MM.1S (cell line): ENCODE measurements around the gene NTPCR.

Experiments used
- DNase-seq: peaks from one replicate; pipeline ENCODE4 v3.0.0-alpha.2; 2015
- H2AFZ ChIP-seq: fragments of 300-600 bp; sonication (generic); 2 replicates; pipeline ENCODE4 v1.6.0; 2016; ENCODE audit warnings: antibody characterized with exemption, low read length
- H3F3A ChIP-seq: fragments of 300-600 bp; sonication (generic); 2 replicates; pipeline ENCODE4 v1.6.1; 2016; ENCODE audit warnings: mild to moderate bottlenecking, antibody characterized with exemption, low read length, moderate library complexity, mixed read lengths; ENCODE audit not compliant: insufficient read depth
- H3K27ac ChIP-seq: fragments of 300-600 bp; sonication (generic); 2 replicates; pipeline ENCODE4 v1.5.1; 2016; ENCODE audit warnings: mild to moderate bottlenecking, low read length
- H3K27me3 ChIP-seq: fragments of 300-600 bp; sonication (generic); replicated peaks from 2 replicates; pipeline ENCODE4 v1.6.0; 2016; ENCODE audit warnings: low read length; ENCODE audit not compliant: insufficient read depth
- H3K36me3 ChIP-seq: fragments of 300-600 bp; sonication (generic); replicated peaks from 2 replicates; pipeline ENCODE4 v1.6.1; 2016; ENCODE audit warnings: mild to moderate bottlenecking, low read length, mixed read lengths; ENCODE audit not compliant: insufficient read depth
- H3K4me1 ChIP-seq: fragments of 300-600 bp; sonication (generic); 2 replicates; pipeline ENCODE4 v1.6.1; 2016; ENCODE audit warnings: low read length, mixed read lengths
- H3K4me2 ChIP-seq: fragments of 300-600 bp; sonication (generic); 2 replicates; pipeline ENCODE4 v1.6.0; 2016; ENCODE audit warnings: low read depth, low read length
- H3K4me3 ChIP-seq: fragments of 300-600 bp; sonication (generic); 2 replicates; pipeline ENCODE4 v1.5.1; 2016; ENCODE audit warnings: low read length, mixed read lengths
- H3K79me2 ChIP-seq: fragments of 300-600 bp; sonication (generic); 2 replicates; pipeline ENCODE4 v1.6.1; 2016; ENCODE audit warnings: mixed run types, low read length, mixed read lengths
- H3K9ac ChIP-seq: fragments of 300-600 bp; sonication (generic); 2 replicates; pipeline ENCODE4 v1.6.1; 2016; ENCODE audit warnings: low read length, mixed read lengths
- H3K9me2 ChIP-seq: fragments of 300-600 bp; sonication (generic); replicated peaks from 2 replicates; pipeline ENCODE4 v1.6.1; 2016; ENCODE audit warnings: mild to moderate bottlenecking, low read length, mixed read lengths; ENCODE audit not compliant: insufficient read depth
- H3K9me3 ChIP-seq: fragments of 300-600 bp; sonication (generic); replicated peaks from 2 replicates; pipeline ENCODE4 v1.6.1; 2016; ENCODE audit warnings: mild to moderate bottlenecking, low read length, mixed read lengths; ENCODE audit not compliant: insufficient read depth
- H4K20me1 ChIP-seq: fragments of 300-600 bp; sonication (generic); 2 replicates; pipeline ENCODE4 v1.6.1; 2016; ENCODE audit warnings: mild to moderate bottlenecking, low read length, moderate library complexity, mixed read lengths; ENCODE audit not compliant: insufficient read depth
- CTCF ChIP-seq: fragments of 300-600 bp; sonication (generic); IDR thresholded peaks from 2 replicates; pipeline ENCODE4 v1.5.1; 2016; ENCODE audit warnings: antibody characterized with exemption, low read length, mixed read lengths
- EZH2 ChIP-seq: fragments of 300-600 bp; sonication (generic); optimal IDR thresholded peaks from 2 replicates; pipeline ENCODE3; 2017; ENCODE audit warnings: low read depth, mild to moderate bottlenecking, antibody characterized with exemption, low read length, mixed read lengths
- EZH2phosphoT487 ChIP-seq: fragments of 300-600 bp; sonication (generic); IDR thresholded peaks from 2 replicates; pipeline ENCODE4 v1.6.1; 2018; ENCODE audit warnings: antibody characterized with exemption, low read length

NTPCR gene

DNA sequence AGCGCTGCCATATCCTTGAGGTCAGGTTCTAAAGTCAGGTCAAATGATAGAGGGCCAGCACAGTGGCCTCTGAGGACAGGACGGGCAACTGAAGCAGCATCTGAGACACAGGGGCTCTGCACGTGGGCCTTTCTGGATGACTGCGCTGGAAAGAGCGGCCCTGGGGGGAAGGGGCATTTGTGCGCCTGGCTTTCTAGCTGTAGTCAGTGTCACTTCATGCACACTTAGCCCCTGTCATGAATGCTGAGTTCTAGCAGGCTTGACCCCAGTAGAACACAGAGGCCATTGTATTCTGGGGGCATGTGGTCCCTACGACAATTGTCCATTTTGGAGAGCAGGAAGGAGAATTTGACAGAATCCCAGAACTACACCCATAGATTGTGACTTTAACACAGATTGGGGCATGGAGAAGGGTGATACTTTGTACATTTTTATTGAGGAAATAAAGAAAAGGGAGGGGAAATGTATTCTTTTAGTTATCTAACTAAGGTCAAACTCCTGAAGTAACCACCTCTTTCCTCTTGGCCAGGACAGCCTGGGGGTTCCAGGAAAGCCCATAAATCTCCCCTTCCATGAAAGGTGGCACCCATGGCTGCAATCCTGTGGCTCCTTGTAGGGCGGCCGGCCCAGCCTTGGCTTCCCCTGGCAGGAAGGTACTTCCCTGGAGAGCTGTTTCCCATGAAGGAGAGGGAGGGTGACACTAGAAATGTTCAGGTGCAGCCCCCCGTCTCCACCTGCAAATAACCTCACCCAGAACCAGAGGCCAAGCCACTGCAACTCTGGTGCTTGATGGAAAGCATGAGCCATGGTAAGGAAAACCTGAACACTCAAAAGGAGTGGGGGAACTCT is 34.4 kb downstream of the NTPCR start:
- H3F3A ChIP-seq, result no peaks in the 10 kb centered on the region

GRCh38 chr1:232985882-232986526 is 35.6 kb downstream of the NTPCR start:
- H3F3A ChIP-seq, result no peaks in the 10 kb centered on the region
- no peak overlapping the region for H3K27ac ChIP-seq
- no peaks in the 10 kb centered on the region for H4K20me1 ChIP-seq
- H3K79me2 ChIP-seq, result no peaks in the 10 kb centered on the region
- no peak for DNase-seq
- H3K9ac ChIP-seq, result no peak overlapping the region
- no peaks in the 10 kb centered on the region for H3K4me1 ChIP-seq
- H3K9me2 ChIP-seq, result no peaks in the 10 kb centered on the region
- TF ChIP-seq EZH2phosphoT487, result no peak
- no peak for TF ChIP-seq EZH2
- TF ChIP-seq CTCF, result no peak
- no peaks in the 10 kb centered on the region for H3K27me3 ChIP-seq
- H2AFZ ChIP-seq, result no peak overlapping the region
- H3K9me3 ChIP-seq, result no peaks in the 10 kb centered on the region
- no peak overlapping the region for H3K4me2 ChIP-seq
- H3K4me3 ChIP-seq, result no peak overlapping the region
- no peaks in the 10 kb centered on the region for H3K36me3 ChIP-seq

More for the DNA sequence above, 34.4 kb downstream of the NTPCR start:
- no peak overlapping the region for H2AFZ ChIP-seq
- TF ChIP-seq EZH2phosphoT487 (no peak), CTCF (no peak), EZH2 (no peak)
- no peak overlapping the region for H3K27ac ChIP-seq
- no peaks in the 10 kb centered on the region for H3K4me1 ChIP-seq
- H3K79me2 ChIP-seq, result no peaks in the 10 kb centered on the region
- no peaks in the 10 kb centered on the region for H3K36me3 ChIP-seq
- no peaks in the 10 kb centered on the region for H3K9me3 ChIP-seq
- no peaks in the 10 kb centered on the region for H3K27me3 ChIP-seq
- no peaks in the 10 kb centered on the region for H3K9me2 ChIP-seq
- no peak overlapping the region for H3K4me2 ChIP-seq
- no peak overlapping the region for H3K4me3 ChIP-seq
- no peak for DNase-seq
- no peak overlapping the region for H3K9ac ChIP-seq
- no peaks in the 10 kb centered on the region for H4K20me1 ChIP-seq

GRCh38 chr1:232986527-232986922 is 36.1 kb downstream of the NTPCR start:
- DNase-seq, result no peak
- Histone ChIP-seq H3K9ac (no peak overlapping the region), H3K79me2 (no peaks in the 10 kb centered on the region), H2AFZ (no peak overlapping the region), H3K4me1 (no peaks in the 10 kb centered on the region), H3F3A (no peaks in the 10 kb centered on the region), H3K9me2 (no peaks in the 10 kb centered on the region), H3K27me3 (no peaks in the 10 kb centered on the region), H3K4me3 (no peak overlapping the region), H3K27ac (no peak overlapping the region), H4K20me1 (no peaks in the 10 kb centered on the region), H3K36me3 (no peaks in the 10 kb centered on the region), H3K9me3 (no peaks in the 10 kb centered on the region), H3K4me2 (no peak overlapping the region)
- no peak for TF ChIP-seq CTCF
- TF ChIP-seq EZH2, result no peak
- no peak for TF ChIP-seq EZH2phosphoT487
